Hematopoietic multipotent progenitor cell treated with erythropoietin and hydrocortisone succinate and interleukin-3 and kit ligand, for 4 days (in vitro differentiated cells): Measurements from ENCODE around the gene FTO.
"Not testable (repeated sequence)": the region's sequence is repeated elsewhere in the genome, so short reads cannot be mapped to it uniquely, and the experiment has no call there.

Experiments used
- DNase-seq: peaks from one replicate; pipeline ENCODE4 v3.0.0-alpha.2; 2015

Gene FTO

GRCh38 chr16:53703590-53704444 lies at the start of gene FTO, which contains the start of gene RPGRIP1L:
Gene FTO, plus strand, starts transcription at chr16:53704156.
Gene RPGRIP1L, minus strand, starts transcription at chr16:53703859. Its CDS starts 3,136 bp downstream, at chr16:53700723.
- DNase-seq: peak; percentile 99

GRCh38 chr16:53654946-53655345 lies 49.0 kb upstream of the FTO start:
- DNase-seq: no peak

- no peak for DNase-seq
These were observed 41.9 kb upstream of the FTO start for GRCh38 chr16:53662072-53662471.

GRCh38 chr16:53664724-53665345 lies 39.1 kb upstream of the FTO start:
- no peak for DNase-seq

GRCh38 chr16:53666786-53667415 lies 37.1 kb upstream of the FTO start:
- DNase-seq: no peak

- DNase-seq: no peak
These were observed 35.1 kb upstream of the FTO start for GRCh38 chr16:53668869-53669268.

GRCh38 chr16:53672461-53672860 lies 31.5 kb upstream of the FTO start:
- DNase-seq: no peak

GRCh38 chr16:53673189-53673588 lies 30.8 kb upstream of the FTO start:
- no peak for DNase-seq

GRCh38 chr16:53678155-53678554 lies 25.8 kb upstream of the FTO start:
- DNase-seq: no peak

- DNase-seq: no peak
These were observed 25.1 kb upstream of the FTO start for GRCh38 chr16:53678756-53679343.

- no peak for DNase-seq
These were observed 23.2 kb upstream of the FTO start for GRCh38 chr16:53680756-53681155.

- no peak for DNase-seq
These were observed 22.6 kb upstream of the FTO start for GRCh38 chr16:53681354-53681753.

GRCh38 chr16:53685334-53685733 lies 18.6 kb upstream of the FTO start:
- not testable (repeated sequence) for DNase-seq

- DNase-seq: no peak
These were observed 17.2 kb upstream of the FTO start for GRCh38 chr16:53686710-53687109.

- no peak for DNase-seq
These were observed 14.3 kb upstream of the FTO start for GRCh38 chr16:53689636-53690035.

GRCh38 chr16:53690771-53691170 lies 13.2 kb upstream of the FTO start:
- DNase-seq: no peak

- no peak for DNase-seq
These were observed 11.8 kb upstream of the FTO start for GRCh38 chr16:53692146-53692545.

- DNase-seq: no peak
These were observed 10.6 kb upstream of the FTO start for GRCh38 chr16:53693320-53693719.

GRCh38 chr16:53695070-53695469 lies 8.9 kb upstream of the FTO start:
- no peak for DNase-seq

GRCh38 chr16:53698271-53698670 lies 5.7 kb upstream of the FTO start:
- DNase-seq: not testable (repeated sequence)

- DNase-seq: peak; percentile 20
These were observed 473 bp downstream of the FTO start for GRCh38 chr16:53704445-53704813.

- DNase-seq: no peak
These were observed 3.7 kb downstream of the FTO start for GRCh38 chr16:53707671-53708070.

- DNase-seq: no peak
These were observed 4.5 kb downstream of the FTO start for GRCh38 chr16:53708490-53708889.

GRCh38 chr16:53711390-53711789 lies 7.4 kb downstream of the FTO start:
- DNase-seq: no peak
